NK-92 (cell line): Measurements from ENCODE around the gene PEAK1.

Experiments used
- DNase-seq: peaks from one replicate; lab custom pipeline; 2025; ENCODE audit not compliant: unreplicated experiment; lab: John Stamatoyannopoulos, UW

PEAK1 gene

DNA sequence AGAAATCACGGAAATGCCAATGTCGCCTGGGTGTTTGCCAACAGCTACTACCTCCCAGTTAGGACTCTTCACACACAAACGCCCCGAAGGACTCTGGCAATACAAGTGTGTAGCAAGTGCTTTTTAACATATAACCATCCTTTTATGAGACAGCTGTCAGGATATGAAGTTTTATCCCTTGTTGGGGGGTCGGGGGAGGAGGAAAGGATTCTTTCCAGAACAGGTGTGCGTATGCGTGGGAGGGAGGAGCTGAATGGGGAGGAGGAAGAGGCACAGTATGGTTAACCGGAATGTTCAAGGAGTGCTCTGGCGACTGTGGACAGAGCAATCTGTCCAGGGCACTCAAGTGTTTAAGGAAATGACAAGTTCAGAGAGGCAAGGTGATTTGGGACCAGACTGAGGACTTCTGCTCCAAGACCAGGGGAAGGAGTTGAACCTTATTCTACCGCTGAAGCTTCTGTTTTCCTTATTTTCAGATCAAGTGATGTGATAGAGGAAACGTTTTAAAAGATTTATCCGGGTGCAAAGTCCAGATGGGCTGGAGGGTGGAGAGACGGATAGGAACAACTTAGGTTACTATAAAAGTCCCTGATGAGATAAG is 350.3 kb downstream of the PEAK1 start:
- DNase-seq, result no peak

DNA sequence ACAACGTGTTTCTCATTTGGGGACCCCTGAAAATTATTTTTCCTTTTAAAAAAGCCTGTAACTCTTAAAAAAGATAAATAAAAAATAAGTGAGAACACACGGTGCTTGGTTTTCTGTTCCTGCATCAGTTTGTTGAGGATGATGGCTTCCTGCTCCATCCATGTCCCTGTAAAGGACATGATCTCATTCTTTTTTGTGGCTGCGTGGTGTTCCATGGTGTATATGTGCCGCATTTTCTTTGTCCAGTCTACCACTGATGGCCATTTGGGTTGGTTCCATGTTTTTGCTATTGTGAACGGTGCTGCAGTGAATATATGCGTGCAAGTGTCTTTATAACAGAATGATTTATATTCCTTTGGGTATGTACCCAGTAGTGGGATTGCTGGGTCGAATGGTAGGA is 351.3 kb downstream of the PEAK1 start:
- DNase-seq, result no peak

DNA sequence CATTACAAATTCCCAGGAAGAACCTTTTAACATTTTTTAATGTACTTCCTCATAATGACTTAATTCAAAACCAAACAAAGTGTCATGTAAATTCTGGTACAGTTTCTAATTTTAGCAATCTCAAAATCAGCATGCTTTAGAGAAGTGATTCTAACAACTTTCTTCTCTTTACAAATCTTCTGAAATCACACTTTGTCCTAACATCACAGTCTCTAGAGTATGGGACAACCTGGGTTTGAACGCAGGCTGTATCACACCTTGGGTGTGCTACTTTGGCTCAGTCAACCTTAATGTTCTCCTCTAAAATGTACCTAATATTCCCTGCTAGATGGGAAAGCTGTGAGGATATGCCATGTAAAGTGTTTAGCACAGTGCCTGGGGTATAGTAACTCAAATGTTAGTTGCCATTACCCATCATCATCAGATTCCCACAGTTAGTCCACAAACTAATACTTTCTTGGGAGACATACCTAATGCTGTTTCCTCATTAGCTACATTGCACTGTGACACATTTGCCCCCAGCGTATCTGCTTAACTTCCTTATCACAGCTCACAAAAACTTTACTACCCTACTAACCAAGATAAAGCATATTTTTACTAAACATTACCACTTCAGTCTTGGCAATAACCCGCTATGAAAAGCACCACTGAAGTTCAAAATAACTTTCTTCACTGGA is 352.1 kb downstream of the PEAK1 start:
- DNase-seq, result no peak

DNA sequence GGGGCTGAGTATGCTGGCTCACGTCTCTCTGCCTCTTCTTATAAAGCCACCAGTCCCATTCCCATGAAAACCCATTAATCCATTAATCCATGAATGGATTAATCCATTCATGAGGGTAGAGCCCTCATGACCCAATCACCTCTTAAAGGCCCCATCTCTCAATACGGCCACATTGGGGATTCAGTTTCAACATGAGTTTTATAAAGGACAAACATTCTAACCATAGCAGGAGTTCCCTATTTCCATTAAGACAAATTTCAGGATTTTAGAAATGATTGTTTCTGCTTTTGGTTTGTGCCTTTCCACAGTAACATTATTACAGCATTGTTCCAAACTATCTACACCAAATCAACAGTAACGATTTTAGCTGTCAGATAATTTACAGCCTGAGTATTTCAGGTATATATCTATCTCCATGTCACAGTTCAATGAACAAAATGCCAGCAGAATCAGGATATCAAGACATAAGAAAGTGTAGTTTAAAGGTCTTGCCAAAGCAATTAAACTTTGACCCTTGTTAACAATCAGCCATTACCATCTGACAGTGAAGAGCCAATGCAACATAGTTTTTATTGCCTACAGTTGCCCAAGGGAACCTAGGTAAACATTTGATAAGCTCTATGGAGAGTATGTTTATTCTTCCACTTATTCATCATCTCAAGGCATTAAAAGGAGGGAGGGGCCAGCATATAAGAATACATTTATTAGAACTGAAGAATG is 352.8 kb downstream of the PEAK1 start:
- DNase-seq, result no peak

DNA sequence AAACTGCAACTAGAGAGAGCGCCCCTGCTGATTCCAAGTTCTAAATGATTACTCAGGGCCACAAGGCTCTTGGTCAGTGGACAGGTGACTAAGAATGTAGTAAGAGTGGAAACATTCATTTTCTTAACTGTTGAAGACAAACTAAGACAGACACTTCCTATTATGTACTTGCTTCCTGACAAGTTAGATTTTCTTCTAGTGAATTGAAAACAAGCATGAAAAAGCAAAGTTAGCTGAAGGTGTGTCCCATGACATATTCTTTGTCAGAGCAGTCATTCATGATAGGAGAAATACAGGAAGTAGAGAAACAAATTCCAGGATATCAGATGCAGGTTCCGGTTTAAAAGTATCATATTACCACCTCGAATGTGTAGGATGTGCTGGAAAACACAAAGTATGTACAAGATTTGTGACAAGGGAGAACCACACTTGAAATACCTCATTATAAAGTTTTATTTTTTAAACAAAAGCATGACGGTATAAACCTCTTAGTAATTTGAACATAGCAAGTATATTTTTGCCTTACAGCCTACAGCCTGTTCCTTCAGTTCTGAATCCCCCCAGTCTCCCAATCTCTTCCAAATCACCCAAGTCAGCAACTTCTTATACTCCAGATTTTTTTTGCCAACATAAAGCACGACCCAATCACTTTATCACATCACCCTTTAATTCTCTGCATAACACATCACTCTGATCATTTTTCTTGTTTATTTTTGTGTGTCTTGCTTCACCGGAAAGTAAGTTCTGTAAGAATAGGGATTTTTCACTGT is 355.2 kb downstream of the PEAK1 start:
- DNase-seq, result no peak

DNA sequence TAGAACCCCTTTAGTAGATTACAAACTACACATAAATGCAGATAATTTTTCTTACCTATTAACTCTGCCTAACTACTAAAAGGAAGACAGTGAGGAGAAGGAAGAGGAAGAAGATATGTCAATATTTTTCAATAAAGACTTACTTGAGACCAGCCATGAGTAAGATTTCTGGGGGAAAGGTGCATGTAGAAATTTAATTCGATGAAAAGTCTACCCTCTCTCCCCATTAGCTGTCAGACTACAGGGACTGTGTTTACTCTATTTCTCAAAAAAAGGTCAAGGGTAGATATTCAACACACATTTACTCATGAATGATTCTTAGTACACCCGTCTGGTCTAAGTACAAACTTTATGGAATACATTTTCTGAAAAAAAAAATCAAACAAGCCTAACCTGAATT is 355.8 kb downstream of the PEAK1 start:
- no peak for DNase-seq

DNA sequence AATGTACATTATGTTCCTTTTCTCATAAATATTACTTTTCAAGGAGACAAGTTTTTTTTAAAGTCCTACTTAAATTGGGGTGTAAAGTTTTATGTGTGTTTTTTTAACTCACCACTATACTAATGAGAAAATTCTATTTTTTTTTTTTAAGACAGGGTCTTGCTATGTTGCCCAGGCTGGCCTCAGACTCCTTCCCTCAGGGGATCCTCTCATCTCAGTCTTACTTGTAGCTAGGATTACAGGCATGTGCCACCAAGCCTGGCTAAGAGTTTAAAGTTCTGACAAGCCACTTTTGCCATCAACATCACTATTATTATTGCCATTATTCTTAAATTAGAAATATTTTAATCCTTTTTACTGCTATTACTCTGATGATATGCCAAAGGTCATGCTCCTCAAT is 356.7 kb downstream of the PEAK1 start:
- no peak for DNase-seq

DNA sequence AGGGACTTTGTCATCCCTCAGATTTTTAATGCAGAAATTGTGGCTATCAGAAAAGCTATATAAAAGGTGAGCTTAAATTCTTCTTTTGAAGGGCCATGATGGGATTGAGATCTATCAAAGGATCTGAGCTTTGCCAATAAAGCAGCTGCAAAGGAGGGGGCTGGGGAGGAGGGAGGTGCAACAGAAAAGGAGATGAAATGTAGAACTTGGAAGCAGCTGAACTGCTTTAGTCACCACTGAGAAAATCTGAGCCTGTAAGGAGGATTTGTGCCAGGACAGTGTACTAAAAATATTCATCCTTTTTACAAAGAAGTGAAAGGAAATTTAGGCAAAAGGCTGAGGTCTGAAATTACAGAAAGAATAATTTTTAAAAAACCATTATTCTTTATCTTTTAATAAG is 359.4 kb downstream of the PEAK1 start:
- no peak for DNase-seq

DNA sequence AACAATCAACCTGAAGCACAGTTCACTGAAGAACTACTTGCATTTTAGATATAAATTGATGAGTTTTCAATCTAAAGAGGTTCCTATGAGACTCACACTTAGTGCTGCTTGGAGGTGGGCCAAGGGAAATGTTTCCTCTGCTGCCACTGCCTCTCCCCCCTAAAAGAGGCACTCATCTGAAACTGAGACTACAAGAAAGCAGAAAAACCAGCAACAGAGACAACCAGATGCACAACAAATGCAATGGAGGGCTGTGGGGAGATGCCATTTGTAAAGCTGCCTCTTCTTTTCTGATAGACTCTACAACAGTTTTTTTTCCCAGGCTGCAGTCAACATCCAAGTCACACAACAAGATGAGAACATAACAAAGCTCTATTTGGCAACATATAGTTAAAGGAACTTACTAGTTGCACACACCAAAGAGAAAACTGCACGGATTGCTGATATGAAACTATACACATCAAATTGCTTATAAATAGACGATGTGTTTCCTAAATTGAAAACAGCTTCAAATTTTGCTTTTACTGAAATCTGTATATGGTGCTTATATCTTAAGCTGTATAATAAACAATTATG is 360.0 kb downstream of the PEAK1 start:
- DNase-seq, result no peak

DNA sequence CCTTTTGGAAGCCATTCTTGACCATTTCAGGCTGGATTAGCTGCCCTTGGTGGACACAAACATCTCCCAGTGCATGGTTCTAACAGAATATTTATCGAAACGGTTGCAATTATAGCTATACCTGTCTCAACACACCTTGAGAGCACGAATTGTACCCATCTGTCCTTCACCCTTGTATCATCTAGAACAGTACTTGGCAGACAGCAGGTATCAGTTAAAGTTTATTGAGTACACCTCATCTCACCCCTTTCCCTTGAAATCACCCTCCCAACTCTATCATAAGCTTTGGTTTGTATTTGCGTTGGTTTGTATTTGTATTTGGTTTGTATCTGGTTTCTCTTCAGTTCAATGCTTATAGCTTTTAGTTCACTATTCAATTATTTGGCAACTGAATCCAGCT is 361.4 kb downstream of the PEAK1 start:
- no peak for DNase-seq

DNA sequence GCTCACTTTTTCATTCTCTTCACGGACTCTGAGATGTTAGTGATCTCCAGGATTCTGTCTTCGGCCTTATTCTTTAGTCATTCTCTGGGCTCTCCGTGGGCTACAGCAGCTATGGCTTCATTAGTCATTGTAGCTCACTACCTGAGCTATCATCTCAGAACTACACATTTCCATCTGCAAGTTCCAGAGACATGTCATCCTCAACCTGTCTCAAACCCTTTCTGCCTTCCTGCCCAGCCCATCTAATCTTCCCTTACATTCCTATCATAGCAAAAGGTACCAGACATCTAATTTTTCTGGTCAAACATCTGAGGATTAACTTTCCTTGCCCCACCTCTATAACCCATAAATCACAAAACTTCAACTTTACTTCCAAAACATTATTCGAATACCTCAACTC is 362.2 kb downstream of the PEAK1 start:
- DNase-seq, result no peak

DNA sequence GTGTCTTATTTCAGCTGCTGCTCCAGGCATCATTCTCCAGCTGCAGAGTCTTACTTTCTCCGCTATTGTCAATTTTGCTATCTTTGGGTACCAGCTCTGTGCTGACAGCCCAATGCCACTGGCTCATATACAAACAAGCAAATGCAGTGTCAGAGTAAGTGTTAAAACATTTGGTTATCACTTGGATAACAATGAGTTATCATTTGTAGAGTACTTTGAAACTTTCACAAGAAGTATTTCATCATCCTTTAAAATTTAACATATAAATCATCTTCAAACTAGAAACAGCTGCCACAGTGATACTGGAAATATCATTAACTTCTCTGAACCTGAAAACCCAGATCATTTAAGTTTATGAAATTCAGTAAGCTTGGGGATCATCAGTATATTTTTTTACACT is 362.8 kb downstream of the PEAK1 start:
- DNase-seq, result no peak

DNA sequence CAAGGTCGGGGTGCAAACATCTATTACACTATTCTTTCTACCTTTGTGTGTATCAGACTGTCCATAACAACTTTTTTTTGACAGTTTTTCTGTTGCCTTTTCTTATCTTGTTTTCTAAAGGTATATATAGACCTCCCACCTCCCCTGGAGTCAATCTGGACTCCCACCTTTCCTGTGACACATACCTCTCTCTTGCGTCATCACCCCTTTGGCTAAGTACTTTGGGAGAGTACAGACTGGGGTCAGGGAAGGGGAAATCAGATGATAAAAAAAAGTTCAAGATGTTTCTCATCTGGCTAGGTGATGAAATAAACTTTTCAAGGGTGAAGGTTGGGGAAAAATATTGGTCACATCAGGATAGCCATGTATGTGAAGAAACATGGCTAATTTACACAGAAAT is 366.2 kb downstream of the PEAK1 start:
- DNase-seq, result no peak

DNA sequence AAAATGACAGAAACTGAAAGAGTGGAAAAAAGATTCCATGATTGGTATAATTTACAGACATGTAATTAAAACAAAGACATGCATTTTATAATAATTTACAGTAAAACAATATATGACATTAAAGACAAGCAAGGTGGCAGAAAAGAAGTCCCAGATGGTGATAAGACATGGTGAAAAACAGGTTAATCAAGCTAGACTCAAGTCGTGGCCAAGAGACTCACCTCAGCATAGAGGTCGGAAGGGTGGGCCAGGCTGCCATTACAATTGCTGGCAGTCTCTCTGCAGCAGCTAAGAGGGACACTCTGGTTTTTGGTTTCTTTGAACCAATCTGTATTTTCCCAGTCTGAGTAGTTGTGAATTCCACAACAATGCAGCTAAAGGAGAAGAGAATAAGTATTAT is 367.3 kb downstream of the PEAK1 start:
- DNase-seq, result no peak
